H1 (cell line): ENCODE results near the gene PTPRD. TPM values are rescaled to one million over a fixed set of nuclear protein-coding genes. Genes with fewer than 3 reads are reported as not detected.

Experiments
- CTCF ChIA-PET: fragments of 300-600 bp; sonication (Branson Sonifier 250); formaldehyde crosslinking; loops from one replicate; lab custom pipeline; 2021; ENCODE audit not compliant: partially characterized antibody; lab: Charles Lee
- POLR2A ChIA-PET: fragments of 300-600 bp; sonication (Branson Sonifier 250); formaldehyde crosslinking; loops from one replicate; lab custom pipeline; 2021; ENCODE audit warnings: inconsistent platforms; ENCODE audit not compliant: partially characterized antibody; lab: Charles Lee
- DNase-seq, 2 experiments: peaks; one replicate each; pipeline versions ENCODE4 v3.0.0 to v3.0.0-alpha.2; 2010 to 2022; ENCODE audit warnings: low spot score in 2 of 2, low read depth in 1 of 2, mixed read lengths in 1 of 2
- FAIRE-seq: peaks from 2 replicates; lab custom pipeline; 2011; peaks lifted over from hg19 to GRCh38; lab: Jason Lieb, UNC
- H2AFZ ChIP-seq: 2 replicates; pipeline ENCODE4 v1.8.1; 2012; ENCODE audit warnings: low read length, inconsistent platforms
- H2AK5ac ChIP-seq: 2 replicates; pipeline ENCODE4 v1.6.1; 2013; ENCODE audit warnings: low read depth, low read length
- H2BK120ac ChIP-seq: replicated peaks from 2 replicates; pipeline ENCODE3; 2013; ENCODE audit warnings: low read depth, low read length, inconsistent platforms
- H2BK12ac ChIP-seq: 2 replicates; pipeline ENCODE4 v1.6.1; 2013; ENCODE audit warnings: low read depth, low read length
- H2BK15ac ChIP-seq: 2 replicates; pipeline ENCODE4 v1.6.1; 2013; ENCODE audit warnings: low read length
- H2BK20ac ChIP-seq: 2 replicates; pipeline ENCODE4 v1.6.1; 2013; ENCODE audit warnings: low read length
- H2BK5ac ChIP-seq: 2 replicates; pipeline ENCODE4 v1.6.1; 2013; ENCODE audit warnings: low read depth, low read length
- H3K14ac ChIP-seq: 2 replicates; pipeline ENCODE4 v1.6.1; 2013; ENCODE audit warnings: inconsistent platforms; ENCODE audit not compliant: insufficient read length
- H3K18ac ChIP-seq: 2 replicates; pipeline ENCODE4 v1.6.1; 2013; ENCODE audit warnings: low read length; ENCODE audit errors: extremely low read depth
- H3K23ac ChIP-seq: 2 replicates; pipeline ENCODE4 v1.6.1; 2013; ENCODE audit warnings: inconsistent platforms; ENCODE audit not compliant: insufficient read length
- H3K23me2 ChIP-seq: 2 replicates; pipeline ENCODE4 v1.6.1; 2013; ENCODE audit warnings: low read depth, low read length
- H3K27ac ChIP-seq: 2 replicates; pipeline ENCODE4 v1.6.1; 2011; ENCODE audit warnings: low read depth, low read length, inconsistent platforms
- H3K27me3 ChIP-seq, 4 experiments: replicated peaks in 1 of 4; 1 replicate in 1 of 4; 2 replicates in 3 of 4; pipeline versions ENCODE4 v1.6.1 to v1.8.1; 2011 to 2013; ENCODE audit warnings: low read length in 3 of 4, mild to moderate bottlenecking in 3 of 4, inconsistent platforms in 2 of 4, mixed read lengths in 2 of 4, moderate library complexity in 1 of 4; ENCODE audit not compliant: control insufficient read depth in 3 of 4, insufficient read depth in 3 of 4; ENCODE audit errors: extremely low read depth in 1 of 4
- H3K36me3 ChIP-seq, 4 experiments: 2 replicates each; pipeline versions ENCODE4 v1.6.1 to v1.8.1; 2011 to 2013; ENCODE audit warnings: mild to moderate bottlenecking in 4 of 4, low read length in 3 of 4, moderate library complexity in 2 of 4, control low read depth in 1 of 4, inconsistent platforms in 1 of 4; ENCODE audit not compliant: insufficient read depth in 4 of 4, control insufficient read depth in 2 of 4
- H3K4ac ChIP-seq: replicated peaks from 2 replicates; pipeline ENCODE3; 2013; ENCODE audit warnings: low read length, low read depth, mixed read lengths, inconsistent platforms; ENCODE audit not compliant: insufficient read length
- H3K4me1 ChIP-seq, 4 experiments: replicated peaks in 1 of 4; 1 replicate in 1 of 4; 2 replicates in 3 of 4; pipeline versions ENCODE4 v1.6.1 to v1.8.1; 2011 to 2013; ENCODE audit warnings: low read length in 3 of 4, inconsistent platforms in 2 of 4, mixed read lengths in 1 of 4; ENCODE audit not compliant: insufficient read depth in 4 of 4, control insufficient read depth in 3 of 4
- H3K4me2 ChIP-seq, 2 experiments: 2 replicates each; pipeline versions ENCODE4 v1.6.1 to v1.8.1; 2011 to 2013; ENCODE audit warnings: low read depth in 2 of 2, low read length in 2 of 2, control low read depth in 1 of 2, inconsistent platforms in 1 of 2, mild to moderate bottlenecking in 1 of 2; ENCODE audit not compliant: insufficient read depth in 1 of 2
- H3K4me3 ChIP-seq, 4 experiments: fragments of 200-600, 300-600 bp in 1 of 4; sonication (generic), shearing (Covaris generic), sonication (Bioruptor Twin) in 1 of 4; 2 replicates each; pipeline versions ENCODE4 v1.5.1 to v1.8.1; 2011 to 2016; ENCODE audit warnings: low read length in 4 of 4, low read depth in 3 of 4, control low read depth in 2 of 4, inconsistent platforms in 2 of 4, mild to moderate bottlenecking in 2 of 4, mixed read lengths in 1 of 4, moderate library complexity in 1 of 4; ENCODE audit not compliant: insufficient read depth in 2 of 4; ENCODE audit errors: extremely low read depth in 1 of 4
- H3K56ac ChIP-seq: replicated peaks from 2 replicates; pipeline ENCODE3; 2013; ENCODE audit warnings: low read depth, mild to moderate bottlenecking, mixed read lengths, low read length, inconsistent platforms; ENCODE audit not compliant: insufficient read length
- H3K79me1 ChIP-seq: 2 replicates; pipeline ENCODE4 v1.6.1; 2013; ENCODE audit warnings: low read depth, low read length, control low read depth
- H3K79me2 ChIP-seq, 2 experiments: 2 replicates each; pipeline versions ENCODE4 v1.6.1 to v1.8.1; 2012 to 2013; ENCODE audit warnings: low read length in 2 of 2, mild to moderate bottlenecking in 2 of 2, inconsistent platforms in 1 of 2; ENCODE audit not compliant: insufficient read depth in 2 of 2, control insufficient read depth in 1 of 2
- H3K9ac ChIP-seq, 4 experiments: replicated peaks in 1 of 4; 1 replicate in 1 of 4; 2 replicates in 3 of 4; pipeline versions ENCODE4 v1.6.1 to v1.8.1; 2011 to 2013; ENCODE audit warnings: low read depth in 3 of 4, low read length in 3 of 4, control low read depth in 2 of 4, mild to moderate bottlenecking in 2 of 4, moderate library complexity in 2 of 4, inconsistent platforms in 1 of 4; ENCODE audit errors: extremely low read depth in 1 of 4
- H3K9me3 ChIP-seq, 2 experiments: 2 replicates each; pipeline versions ENCODE4 v1.6.1 to v1.8.1; 2012 to 2013; ENCODE audit warnings: mild to moderate bottlenecking in 2 of 2, moderate library complexity in 2 of 2, control low read depth in 1 of 2, inconsistent platforms in 1 of 2, low read depth in 1 of 2, low read length in 1 of 2, mixed read lengths in 1 of 2; ENCODE audit not compliant: insufficient read depth in 2 of 2
- H4K20me1 ChIP-seq, 2 experiments: replicated peaks in 1 of 2; 2 replicates each; pipeline versions ENCODE3 to v1.8.1; 2011 to 2013; ENCODE audit warnings: inconsistent platforms in 2 of 2, low read length in 2 of 2, mild to moderate bottlenecking in 1 of 2; ENCODE audit not compliant: insufficient read depth in 2 of 2, control insufficient read depth in 1 of 2
- H4K5ac ChIP-seq: 2 replicates; pipeline ENCODE4 v1.6.1; 2013; ENCODE audit warnings: low read length, low read depth, mixed read lengths, inconsistent platforms; ENCODE audit not compliant: insufficient read length
- H4K8ac ChIP-seq: 2 replicates; pipeline ENCODE4 v1.8.0; 2013; ENCODE audit warnings: mild to moderate bottlenecking, moderate library complexity, low read length, inconsistent platforms; ENCODE audit not compliant: insufficient read depth; ENCODE audit errors: extremely low read depth
- H4K91ac ChIP-seq: replicated peaks from 2 replicates; pipeline ENCODE3; 2013; ENCODE audit warnings: low read length, mixed read lengths, inconsistent platforms; ENCODE audit not compliant: insufficient read length
- BACH1 ChIP-seq: IDR thresholded peaks from 2 replicates; pipeline ENCODE4 v1.6.1; 2012; ENCODE audit warnings: low read length, improper control_type of control experiment
- CHD2 ChIP-seq: IDR thresholded peaks from 2 replicates; pipeline ENCODE4 v1.6.1; 2012; ENCODE audit warnings: low read length, improper control_type of control experiment
- FOSL1 ChIP-seq: IDR thresholded peaks from 2 replicates; pipeline ENCODE4 v1.6.1; 2011; ENCODE audit warnings: mild to moderate bottlenecking, low read depth, low read length, moderate library complexity; ENCODE audit not compliant: insufficient read depth
- KDM4A ChIP-seq: IDR thresholded peaks from one replicate; pipeline ENCODE4 v1.7.1; 2012; ENCODE audit warnings: low read depth, mild to moderate bottlenecking, moderate library complexity, low read length, inconsistent platforms; ENCODE audit not compliant: severe bottlenecking
- MAX ChIP-seq: IDR thresholded peaks from 2 replicates; pipeline ENCODE4 v1.6.1; 2012; ENCODE audit warnings: inconsistent platforms
- NANOG ChIP-seq: IDR thresholded peaks from 2 replicates; pipeline ENCODE4 v1.6.1; 2011; ENCODE audit warnings: low read length, low read depth, mild to moderate bottlenecking, inconsistent platforms; ENCODE audit not compliant: insufficient read depth, poor library complexity, severe bottlenecking
- SAP30 ChIP-seq: fragments of 300-600 bp; sonication (generic); IDR thresholded peaks from 2 replicates; pipeline ENCODE4 v1.7.1; 2012; ENCODE audit warnings: low read length, moderate library complexity, mild to moderate bottlenecking, inconsistent platforms; ENCODE audit not compliant: insufficient read depth, insufficient replicate concordance
- YY1 ChIP-seq: IDR thresholded peaks from 2 replicates; pipeline ENCODE4 v1.6.1; 2011; ENCODE audit warnings: low read depth, mild to moderate bottlenecking, low read length
- WGBS, 2 experiments: shearing (Covaris generic) in 1 of 2; methylation state at CpG; one replicate each; pipeline versions ENCODE4 v1.1.6 to v1.1.7; 2013 to 2015; ENCODE audit warnings: low lambda C conversion rate in 2 of 2, mixed read lengths in 2 of 2, inconsistent platforms in 1 of 2, low coverage in 1 of 2, missing lambda C conversion rate in 1 of 2; ENCODE audit not compliant: insufficient replicate concordance in 2 of 2, insufficient coverage in 1 of 2, insufficient read length in 1 of 2; ENCODE audit errors: extremely low coverage in 1 of 2, missing lambda C conversion rate in 1 of 2; 5-methylcytosine and 5-hydroxymethylcytosine counted together
- polyA plus RNA-seq, 7 experiments: library from polyadenylated mRNA; depleted of rRNA in 3 of 7; stranded (reverse) in 5 of 7; unstranded in 2 of 7; fragments of >200 nt in 5 of 7; fragments of 200-250 nt in 2 of 7; gene quantifications; 1 replicate in 5 of 7; 2 replicates in 1 of 7; 4 replicates in 1 of 7; pipeline versions ENCODE4 v1.2.1 to v1.2.3, GENCODE V29; 2011 to 2013; ENCODE audit warnings: missing spikeins in 2 of 7, mixed read lengths in 2 of 7
- total RNA-seq: library from RNA; stranded (reverse); fragmentation: NEBNext Ultra II Directional; extraction: Animal tissue kit (Norgen Biotek cat#: 25700); gene quantifications from 2 replicates; pipeline ENCODE4 v1.2.1, GENCODE V29; 2021

Gene PTPRD
- total and polyA plus RNA-seq, 2 of the 8 experiments (the other 6 are each of a cell fraction or from before 2014, with no cell fraction given): 17.2 to 77.0 TPM

GRCh38 chr9:8648271-8648845, 1964.4 kb downstream of the PTPRD start:
- no peaks in the 10 kb centered on the region for H3K79me1 ChIP-seq
- H3K4me2 ChIP-seq: no peak overlapping the region
- no peak overlapping the region for H3K18ac ChIP-seq
- H2BK12ac ChIP-seq: no peak overlapping the region
- H3K23me2 ChIP-seq: no peaks in the 10 kb centered on the region
- no peak for DNase-seq
- no peak overlapping the region for H4K5ac ChIP-seq
- H2AK5ac ChIP-seq: no peak overlapping the region
- no peak overlapping the region for H3K4me3 ChIP-seq
- H4K91ac ChIP-seq: no peak overlapping the region
- no peak overlapping the region for H3K23ac ChIP-seq
- WGBS, 2 experiments: 95% methylated on average over 2 of the region's 2 CpGs; no CpG with 5 or more reads in 1 of the 2 experiments
- H2BK120ac ChIP-seq: no peak overlapping the region
- H3K9me3 ChIP-seq: no peaks in the 10 kb centered on the region
- H4K20me1 ChIP-seq: no peaks in the 10 kb centered on the region
- H3K14ac ChIP-seq: no peak overlapping the region
- no peak overlapping the region for H2BK15ac ChIP-seq
- H4K8ac ChIP-seq: no peak overlapping the region
- H3K4me1 ChIP-seq: peaks cover 0 to 7% (median 0%) of the 10 kb centered on the region in 4 experiments; a peak in 2 of 7 replicates
- POLR2A ChIA-PET: no interaction called here
- no peak overlapping the region for H2AFZ ChIP-seq
- no peak for FAIRE-seq
- no peaks in the 10 kb centered on the region for H3K79me2 ChIP-seq
- TF ChIP-seq KDM4A (no peak), FOSL1 (no peak), SAP30 (no peak), MAX (no peak), NANOG (no peak), YY1 (no peak), CHD2 (no peak), BACH1 (no peak)
- no peak overlapping the region for H3K9ac ChIP-seq
- no peak overlapping the region for H3K4ac ChIP-seq
- no peak overlapping the region for H3K56ac ChIP-seq
- CTCF ChIA-PET: interaction anchor here (1.2 to 1.5 kb wide), 3 partner anchors 21 to 48 kb away, joined by 3 to 4 read pairs (median 4); no protein-coding TSS in a partner anchor
- H2BK5ac ChIP-seq: no peak overlapping the region
- H3K27me3 ChIP-seq: no peaks in the 10 kb centered on the region
- H3K27ac ChIP-seq: no peak overlapping the region
- no peak overlapping the region for H2BK20ac ChIP-seq
- H3K36me3 ChIP-seq: no peaks in the 10 kb centered on the region
